ENCODE measurements around the gene ZNF605.
"Not testable (repeated sequence)": the region's sequence is repeated elsewhere in the genome, so short reads cannot be mapped to it uniquely, and the experiment has no call there.

- not testable (repeated sequence) for TF ChIP-seq POLR2A, CTCF, EP300 (IDR thresholded peaks at IDR 0.05)
Measured at GRCh38 chr12:132907789-132908144, 48.3 kb downstream of the ZNF605 start.
